Stimulated activated CD4-positive, alpha-beta T cell treated with anti-CD3 and anti-CD28 coated beads, Interleukin-2, amount 100 ng/mL, for 48 hours (primary cell): Measurements from ENCODE around the gene PODN.

Experiments used
- DNase-seq, 2 donors: peaks; one replicate each; pipeline ENCODE4 v3.0.0-alpha.2; 2020

Gene PODN

GRCh38 chr1:53075761-53076163, 13.7 kb downstream of the PODN start:
- DNase-seq = no peak

GRCh38 chr1:53076165-53076564, 14.2 kb downstream of the PODN start:
- DNase-seq = no peak

DNA sequence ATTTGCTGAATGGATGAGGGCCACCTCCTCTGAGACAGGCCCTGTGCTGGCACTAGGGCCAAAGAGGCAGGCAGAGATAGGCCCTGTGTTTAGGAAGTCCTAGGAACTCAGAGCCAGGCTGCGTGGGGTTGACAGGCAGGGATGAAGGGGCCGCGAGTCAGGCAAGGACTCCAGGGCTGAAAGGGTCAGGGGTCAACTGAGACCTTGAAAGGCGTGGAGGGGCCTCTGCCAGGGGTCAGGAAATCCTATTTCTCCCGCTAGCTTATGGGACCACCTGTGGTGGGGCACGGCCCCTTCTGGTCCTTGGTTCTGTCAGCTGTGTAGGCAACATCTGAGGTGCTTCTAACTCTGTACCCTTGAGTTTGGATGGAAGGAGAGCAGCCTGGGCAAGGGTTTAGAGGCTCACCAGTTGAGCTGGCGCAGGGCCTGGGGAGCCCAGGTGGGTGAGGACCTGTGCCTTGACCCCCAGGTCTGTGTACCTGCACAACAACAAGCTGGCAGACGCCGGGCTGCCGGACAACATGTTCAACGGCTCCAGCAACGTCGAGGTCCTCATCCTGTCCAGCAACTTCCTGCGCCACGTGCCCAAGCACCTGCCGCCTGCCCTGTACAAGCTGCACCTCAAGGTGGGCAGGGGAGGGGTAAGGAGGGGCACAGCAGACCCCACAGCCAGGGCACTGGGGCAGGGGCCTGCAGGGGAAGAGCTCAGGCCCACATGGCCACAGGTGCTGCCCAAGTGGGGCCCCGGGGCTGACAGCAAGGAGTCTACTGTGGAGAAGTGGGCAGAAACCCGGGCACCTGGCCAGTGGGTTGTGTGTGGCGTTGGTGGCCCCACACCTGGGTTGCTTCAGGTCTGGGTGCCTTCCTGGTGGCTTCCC, 14.9 kb downstream of the PODN start:
- DNase-seq = no peak

DNA sequence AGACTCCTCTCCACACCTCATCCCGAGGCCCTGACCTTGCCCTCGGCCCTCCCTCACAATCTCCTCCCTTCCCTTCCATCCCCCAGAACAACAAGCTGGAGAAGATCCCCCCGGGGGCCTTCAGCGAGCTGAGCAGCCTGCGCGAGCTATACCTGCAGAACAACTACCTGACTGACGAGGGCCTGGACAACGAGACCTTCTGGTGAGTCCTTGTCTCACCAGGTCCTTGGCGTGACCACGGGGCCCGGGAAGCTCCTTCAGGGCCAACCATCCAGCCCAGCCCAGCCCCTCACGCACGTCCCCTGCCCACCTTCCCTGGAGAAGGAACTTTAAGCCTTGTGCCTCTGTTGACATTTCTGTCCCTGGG, 15.6 kb downstream of the PODN start:
- no peak for DNase-seq

DNA sequence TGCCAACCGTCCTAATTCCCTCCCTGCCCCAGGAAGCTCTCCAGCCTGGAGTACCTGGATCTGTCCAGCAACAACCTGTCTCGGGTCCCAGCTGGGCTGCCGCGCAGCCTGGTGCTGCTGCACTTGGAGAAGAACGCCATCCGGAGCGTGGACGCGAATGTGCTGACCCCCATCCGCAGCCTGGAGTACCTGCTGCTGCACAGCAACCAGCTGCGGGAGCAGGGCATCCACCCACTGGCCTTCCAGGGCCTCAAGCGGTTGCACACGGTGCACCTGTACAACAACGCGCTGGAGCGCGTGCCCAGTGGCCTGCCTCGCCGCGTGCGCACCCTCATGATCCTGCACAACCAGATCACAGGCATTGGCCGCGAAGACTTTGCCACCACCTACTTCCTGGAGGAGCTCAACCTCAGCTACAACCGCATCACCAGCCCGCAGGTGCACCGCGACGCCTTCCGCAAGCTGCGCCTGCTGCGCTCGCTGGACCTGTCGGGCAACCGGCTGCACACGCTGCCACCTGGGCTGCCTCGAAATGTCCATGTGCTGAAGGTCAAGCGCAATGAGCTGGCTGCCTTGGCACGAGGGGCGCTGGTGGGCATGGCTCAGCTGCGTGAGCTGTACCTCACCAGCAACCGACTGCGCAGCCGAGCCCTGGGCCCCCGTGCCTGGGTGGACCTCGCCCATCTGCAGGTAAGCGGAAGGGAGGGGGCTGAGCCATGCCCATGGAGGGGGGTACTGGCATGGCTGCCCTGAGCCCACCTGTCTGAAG, 16.5 kb downstream of the PODN start:
- DNase-seq = no peak

DNA sequence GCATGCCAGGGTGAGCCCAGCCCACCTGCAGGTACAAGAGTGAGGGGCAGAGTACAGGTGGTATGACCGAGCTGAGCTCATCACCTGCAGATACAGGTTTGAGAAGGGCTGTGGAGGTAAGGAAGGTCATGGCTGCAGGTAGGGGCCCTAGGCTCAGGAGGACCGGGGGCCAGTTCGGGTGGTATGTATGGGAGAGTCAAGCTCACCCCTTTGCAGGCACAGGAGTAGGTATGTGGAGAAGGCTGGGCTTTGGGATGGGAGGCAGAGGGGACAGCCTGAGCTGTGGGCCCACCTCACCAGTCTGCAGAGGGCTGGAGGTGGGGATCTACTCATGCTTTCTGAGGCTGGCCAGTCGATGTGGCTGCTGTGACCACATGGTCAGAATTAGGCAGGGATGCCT, 17.2 kb downstream of the PODN start:
- no peak for DNase-seq

- DNase-seq = no peak
Measured at GRCh38 chr1:53080041-53080440, 18.0 kb downstream of the PODN start.

GRCh38 chr1:53080769-53081168, 18.8 kb downstream of the PODN start:
- DNase-seq = no peak

- no peak for DNase-seq
Measured at GRCh38 chr1:53081384-53082066, 19.5 kb downstream of the PODN start.

GRCh38 chr1:53082826-53083455, 20.9 kb downstream of the PODN start:
- DNase-seq = no peak

DNA sequence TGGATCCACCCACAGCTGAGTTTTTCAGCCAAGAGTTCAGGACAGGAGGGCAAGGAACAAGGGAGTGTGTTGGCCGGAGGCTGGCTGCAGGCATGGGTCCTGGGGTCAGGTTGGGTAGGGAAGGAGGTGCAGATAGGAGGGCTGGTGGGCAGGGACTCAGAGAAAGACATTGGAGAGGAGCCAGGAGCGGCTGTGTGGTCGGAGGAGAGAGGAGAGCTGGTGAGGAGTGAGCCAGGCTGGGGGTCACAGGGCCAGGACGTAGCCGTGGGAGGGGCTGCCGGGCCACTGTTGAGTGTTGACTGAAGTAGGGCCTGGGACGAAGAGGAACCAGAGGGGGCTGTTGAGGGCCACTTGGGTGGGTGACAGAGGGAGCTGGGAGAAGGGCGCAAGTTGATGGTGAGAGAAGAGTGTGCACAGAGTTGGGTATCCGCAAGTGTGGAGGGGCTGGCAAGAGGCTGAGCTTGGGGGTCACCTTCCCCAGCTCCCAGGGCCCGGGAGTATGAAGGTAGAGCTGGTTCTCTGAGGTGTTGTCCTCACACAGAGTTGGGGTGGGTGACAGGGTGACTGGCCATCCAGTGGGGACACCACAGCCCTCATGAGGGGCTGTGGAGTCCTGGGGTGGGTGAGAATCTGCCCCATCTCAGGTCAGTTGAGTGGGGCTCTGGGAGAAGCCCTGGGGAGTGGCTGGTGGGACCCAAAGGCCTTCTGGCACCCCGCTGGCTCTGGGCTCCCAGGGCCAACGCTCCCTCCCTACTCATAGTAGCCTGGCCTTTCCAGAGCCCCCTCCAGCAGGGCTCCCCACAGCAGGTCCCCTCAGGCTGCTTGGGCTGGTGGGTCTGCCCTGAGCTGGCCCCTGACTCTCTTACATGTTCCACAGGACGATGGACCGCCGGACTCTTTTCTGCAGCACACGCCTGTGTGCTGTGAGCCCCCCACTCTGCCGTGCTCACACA, 21.9 kb downstream of the PODN start:
- no peak for DNase-seq

- no peak for DNase-seq
Measured at GRCh38 chr1:53084589-53084971, 22.6 kb downstream of the PODN start.

DNA sequence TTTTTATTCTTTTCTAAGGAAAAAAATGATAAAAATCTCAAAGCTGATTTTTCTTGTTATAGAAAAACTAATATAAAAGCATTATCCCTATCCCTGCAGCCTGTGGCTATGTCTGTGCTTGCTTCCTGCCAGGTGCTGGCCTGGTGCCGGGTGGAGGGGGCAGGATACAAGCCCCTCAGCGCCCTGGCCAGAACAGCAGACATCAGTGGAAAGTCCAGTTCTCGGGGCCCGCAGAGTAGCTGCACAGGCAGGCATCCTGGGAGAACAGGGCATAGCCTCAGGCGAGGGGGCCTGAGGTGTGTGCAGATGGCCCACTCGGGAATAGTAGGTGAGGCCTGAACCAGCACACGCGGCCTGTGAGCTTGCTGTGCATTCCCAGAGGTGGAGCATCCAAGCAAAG, 23.4 kb downstream of the PODN start:
- no peak for DNase-seq

GRCh38 chr1:53086491-53087070, 24.6 kb downstream of the PODN start:
- DNase-seq = no peak

DNA sequence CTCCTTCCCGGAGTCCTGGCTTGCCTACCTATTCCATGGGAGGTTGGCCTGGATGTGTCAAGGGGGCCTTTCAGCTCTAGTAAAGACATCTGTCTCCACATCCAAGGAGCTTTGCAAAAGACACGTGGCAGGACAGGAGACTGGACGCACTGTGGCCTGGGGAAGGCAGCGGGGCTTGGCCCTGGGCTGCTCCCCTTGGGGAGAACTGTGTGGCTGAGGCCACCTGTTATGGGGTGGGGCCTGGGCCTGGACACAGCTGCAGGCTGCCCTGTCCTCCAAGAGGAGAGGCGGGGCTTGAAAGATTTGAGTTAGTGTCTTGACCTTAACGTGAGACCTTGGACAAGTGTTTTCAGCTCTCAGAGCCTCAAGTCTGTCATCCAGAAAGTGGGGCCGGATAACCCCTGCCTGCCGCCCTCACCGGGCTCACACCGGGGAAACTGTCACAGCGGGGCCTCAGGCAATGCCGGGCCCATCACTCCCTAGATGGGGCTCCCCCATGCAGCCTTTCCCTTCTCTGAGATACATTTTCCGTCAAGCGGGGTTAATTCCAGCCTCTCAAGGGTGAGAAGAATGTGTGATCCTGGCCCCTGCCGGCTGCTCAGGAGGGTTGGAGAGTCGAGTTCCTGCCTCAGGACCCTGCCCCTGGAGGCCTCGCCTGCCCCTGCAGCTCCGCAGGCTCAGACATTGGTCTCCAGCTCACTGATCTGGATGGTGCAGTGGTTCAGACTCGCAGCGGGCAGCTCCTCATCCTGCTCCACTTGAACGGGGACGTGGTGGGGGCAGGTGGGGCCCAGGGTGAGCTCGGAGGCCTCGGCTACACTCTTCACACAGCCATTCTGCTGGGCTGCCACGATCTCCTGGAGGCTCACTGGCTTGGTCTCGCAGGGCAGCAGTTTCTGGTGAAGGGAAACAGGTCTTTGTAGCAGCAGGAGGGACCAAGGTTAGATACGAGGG, 25.6 kb downstream of the PODN start:
- DNase-seq = no peak

- DNase-seq = no peak
Measured at GRCh38 chr1:53088616-53089300, 26.7 kb downstream of the PODN start.

DNA sequence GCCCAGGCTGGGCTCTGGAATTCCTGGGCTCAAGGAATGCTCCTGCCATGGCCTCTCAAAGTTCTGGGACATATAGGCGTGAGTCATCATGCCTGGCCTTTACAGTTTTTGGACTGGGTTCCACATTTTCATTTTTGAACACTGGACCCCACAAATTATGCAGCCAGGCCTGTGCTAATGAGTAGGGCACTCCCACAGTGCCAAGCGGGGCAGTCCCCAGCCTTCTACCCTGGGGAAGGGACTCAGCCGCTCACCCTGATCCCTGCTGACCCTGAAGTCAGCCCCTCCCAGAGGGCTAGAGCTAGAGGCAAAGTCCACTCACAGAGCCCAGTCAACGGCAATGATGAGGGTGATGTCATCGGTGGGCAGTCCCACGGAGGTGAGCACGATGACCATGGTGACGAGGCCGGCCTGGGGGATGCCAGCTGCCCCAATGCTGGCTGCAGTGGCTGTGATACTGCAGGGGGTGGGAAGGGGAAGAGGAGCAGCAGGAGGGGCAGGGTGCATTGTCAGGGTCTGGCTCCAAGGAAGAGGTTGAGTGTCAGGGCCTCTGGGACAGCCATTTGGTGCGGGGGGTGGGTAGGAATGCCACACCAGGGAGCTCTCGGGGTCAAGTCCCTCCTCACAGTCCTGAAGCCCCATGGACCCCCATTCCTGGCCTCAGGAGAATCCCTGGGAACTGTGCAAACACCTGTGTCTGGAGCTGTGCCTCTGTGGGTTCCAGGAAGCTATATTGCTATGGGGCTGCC, 27.6 kb downstream of the PODN start:
- no peak for DNase-seq

DNA sequence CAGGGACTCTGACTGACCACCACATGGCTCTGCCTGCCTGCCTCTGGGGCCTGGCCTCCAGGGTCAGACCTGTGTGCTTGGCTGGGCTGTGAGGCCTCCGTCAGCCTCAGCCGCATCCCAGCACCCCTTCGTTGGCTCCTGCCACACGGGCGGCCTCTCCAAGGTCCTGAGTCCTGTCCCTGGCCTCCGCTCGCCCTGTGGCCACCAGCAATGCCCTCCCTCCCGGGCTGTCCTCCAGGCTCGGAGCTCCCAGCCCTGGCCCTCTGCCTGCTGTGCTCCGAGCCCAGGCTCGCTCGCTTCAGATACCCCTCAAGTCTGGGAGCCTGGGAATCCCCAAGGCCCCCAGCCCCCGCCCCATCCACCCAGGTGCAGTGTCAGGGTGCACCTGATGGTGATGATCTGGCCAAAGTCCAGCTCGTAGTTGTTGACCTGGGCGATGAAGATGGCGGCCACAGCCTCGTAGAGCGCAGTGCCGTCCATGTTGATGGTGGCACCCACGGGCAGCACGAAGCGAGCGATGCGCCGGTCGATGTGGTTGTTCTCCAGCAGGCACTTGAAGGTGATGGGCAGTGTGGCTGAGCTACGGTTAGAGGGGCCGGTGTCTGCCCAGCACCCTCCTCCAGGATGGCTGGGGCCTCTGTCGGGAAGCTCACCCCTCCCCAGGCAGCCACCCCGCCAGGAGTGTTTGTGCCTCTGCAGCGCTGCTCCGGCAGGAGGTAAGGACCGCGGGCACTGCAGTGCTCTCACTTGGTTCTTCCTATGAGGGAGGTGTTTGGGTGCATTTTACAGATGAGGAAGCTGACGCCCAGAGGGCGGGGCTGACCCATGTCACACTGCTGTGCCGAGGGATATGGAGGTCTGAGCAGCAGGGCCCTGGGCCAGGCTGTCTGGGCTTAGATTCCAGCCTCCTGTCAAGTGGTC, 28.5 kb downstream of the PODN start:
- no peak for DNase-seq
